Stimulated activated CD4-positive, alpha-beta T cell treated with anti-CD3 and anti-CD28 coated beads, TNF-alpha, amount 100 ng/mL, for 4 hours (primary cell): ENCODE results near the gene ELMO1.

Source experiments
- DNase-seq, 3 experiments: peaks; one replicate each; pipeline ENCODE4 v3.0.0-alpha.2; 2020; ENCODE audit warnings: low read depth in 3 of 3

Gene ELMO1

DNA sequence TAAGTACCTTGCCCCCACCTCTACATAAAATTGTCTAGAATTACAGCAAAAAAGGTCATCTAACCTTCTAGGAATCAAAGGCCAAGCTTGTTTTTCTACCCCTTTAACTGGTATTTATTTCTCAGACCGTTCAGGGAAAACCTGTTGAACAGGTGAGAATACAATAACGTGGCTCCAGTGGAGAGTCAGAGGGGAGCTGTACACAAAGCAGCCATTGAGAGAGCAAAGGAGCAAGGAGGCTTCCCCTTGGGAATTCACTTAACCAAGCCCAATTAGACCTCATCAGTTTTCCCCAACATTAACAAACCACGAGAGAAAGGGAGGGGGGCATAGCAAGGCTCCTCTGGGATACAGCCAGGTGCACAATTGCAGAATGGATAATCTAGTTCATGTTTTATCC lies 101.9 kb downstream of the ELMO1 start:
- no peak for DNase-seq

DNA sequence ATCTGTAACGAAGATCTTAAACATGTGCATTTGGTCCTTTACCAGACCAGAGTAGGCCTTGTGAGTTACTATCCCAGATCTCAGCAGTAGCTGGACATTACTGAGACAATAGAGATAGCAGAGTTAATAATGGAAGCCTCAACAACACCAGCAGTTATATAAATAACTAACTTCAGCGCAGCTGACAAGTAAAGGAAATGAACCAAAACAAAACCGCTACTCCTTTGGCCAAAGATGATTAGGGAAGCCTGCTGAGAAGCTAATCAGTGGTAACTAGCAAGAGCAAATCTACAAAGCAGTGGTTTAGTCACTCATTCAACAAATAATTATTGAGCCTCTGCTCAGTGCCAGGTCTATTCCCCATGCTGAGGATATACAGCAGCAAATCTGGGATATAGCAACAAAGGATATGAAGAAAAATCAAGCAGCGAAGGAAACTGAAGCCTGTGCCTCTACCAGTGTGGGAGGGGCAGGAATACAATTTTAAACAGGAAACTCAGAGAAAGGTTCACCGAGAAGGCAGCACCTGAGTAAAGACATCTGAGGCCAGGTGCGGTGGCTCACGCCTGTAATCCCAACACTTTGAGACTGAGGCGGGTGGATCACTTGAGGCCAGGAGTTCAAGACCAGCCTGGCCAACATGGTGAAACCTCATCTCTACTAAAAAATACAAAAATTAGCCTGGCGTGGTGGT lies 103.6 kb downstream of the ELMO1 start:
- DNase-seq = no peak

GRCh38 chr7:37342688-37343471 lies 105.8 kb downstream of the ELMO1 start:
- DNase-seq = peak in 2 of 3 experiments; percentile 44 to 53

- DNase-seq = no peak
Observed at GRCh38 chr7:37342176-37342687, 106.4 kb downstream of the ELMO1 start.

DNA sequence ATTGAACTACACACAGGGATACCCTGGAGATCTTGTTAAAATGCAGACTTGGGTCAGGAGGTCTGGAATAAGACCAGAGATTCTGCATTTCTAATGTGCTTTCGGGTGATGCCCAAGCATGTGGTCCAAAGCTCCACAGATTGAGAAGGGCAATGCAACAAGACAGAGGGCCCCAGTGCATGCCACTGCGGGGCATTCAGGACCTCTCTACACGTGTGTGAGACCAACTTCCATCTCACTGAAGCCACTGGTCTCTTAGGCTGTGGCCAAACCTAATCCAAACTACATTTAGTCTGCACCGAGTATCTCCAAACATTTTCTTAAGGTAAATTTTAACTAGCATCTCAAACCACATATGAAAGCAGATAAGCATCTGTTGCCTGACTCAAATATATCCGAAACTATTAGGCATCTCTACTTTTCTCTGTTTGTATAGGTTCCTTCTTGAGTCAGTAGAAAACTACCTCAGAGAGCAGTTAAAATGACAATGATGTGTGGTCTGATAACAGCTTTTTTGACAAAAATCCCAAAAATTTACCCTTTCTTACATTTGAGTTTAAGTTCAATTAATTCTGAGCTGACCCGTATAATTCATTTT lies 107.5 kb downstream of the ELMO1 start:
- no peak for DNase-seq

DNA sequence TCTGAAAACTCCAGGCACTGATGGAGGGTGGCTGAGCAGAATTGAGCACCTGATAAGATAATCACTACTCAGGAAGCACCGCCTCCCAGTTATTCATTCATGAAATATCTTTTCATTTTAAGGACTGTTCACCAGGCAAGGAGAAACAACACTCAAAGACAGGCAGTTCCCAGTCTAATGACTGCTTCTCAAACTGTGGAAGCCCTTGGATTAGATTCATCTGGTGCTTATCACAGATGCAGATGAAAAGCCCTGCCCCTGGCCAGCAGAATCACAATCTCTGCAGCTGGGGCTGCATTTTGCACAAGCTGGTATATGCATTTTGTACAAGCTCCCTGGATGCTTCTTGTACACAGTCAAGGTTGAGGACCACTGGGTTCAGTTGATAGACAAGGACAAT lies 109.7 kb downstream of the ELMO1 start:
- no peak for DNase-seq

- no peak for DNase-seq
Observed at GRCh38 chr7:37337522-37337921, 111.1 kb downstream of the ELMO1 start.

DNA sequence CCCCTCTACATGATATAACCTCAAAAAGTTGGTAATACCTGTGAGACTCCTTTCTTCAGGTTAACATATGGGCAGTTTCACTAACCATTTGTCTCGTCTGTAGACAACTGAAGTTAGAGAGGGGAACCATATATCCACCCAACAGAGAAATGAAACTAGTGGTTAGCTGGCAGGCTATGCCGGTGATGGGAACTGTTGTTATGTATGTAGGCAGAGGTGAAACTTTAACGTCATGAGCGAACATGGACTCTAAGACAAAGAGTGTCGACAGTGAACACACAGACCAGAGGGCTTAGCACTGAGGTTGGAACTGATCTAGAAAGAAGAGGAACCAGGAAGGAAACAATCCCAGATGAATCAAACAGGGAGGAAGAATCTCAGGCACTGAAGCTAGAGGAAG lies 112.4 kb downstream of the ELMO1 start:
- no peak for DNase-seq

- no peak for DNase-seq
Observed at GRCh38 chr7:37333075-37333474, 115.6 kb downstream of the ELMO1 start.

DNA sequence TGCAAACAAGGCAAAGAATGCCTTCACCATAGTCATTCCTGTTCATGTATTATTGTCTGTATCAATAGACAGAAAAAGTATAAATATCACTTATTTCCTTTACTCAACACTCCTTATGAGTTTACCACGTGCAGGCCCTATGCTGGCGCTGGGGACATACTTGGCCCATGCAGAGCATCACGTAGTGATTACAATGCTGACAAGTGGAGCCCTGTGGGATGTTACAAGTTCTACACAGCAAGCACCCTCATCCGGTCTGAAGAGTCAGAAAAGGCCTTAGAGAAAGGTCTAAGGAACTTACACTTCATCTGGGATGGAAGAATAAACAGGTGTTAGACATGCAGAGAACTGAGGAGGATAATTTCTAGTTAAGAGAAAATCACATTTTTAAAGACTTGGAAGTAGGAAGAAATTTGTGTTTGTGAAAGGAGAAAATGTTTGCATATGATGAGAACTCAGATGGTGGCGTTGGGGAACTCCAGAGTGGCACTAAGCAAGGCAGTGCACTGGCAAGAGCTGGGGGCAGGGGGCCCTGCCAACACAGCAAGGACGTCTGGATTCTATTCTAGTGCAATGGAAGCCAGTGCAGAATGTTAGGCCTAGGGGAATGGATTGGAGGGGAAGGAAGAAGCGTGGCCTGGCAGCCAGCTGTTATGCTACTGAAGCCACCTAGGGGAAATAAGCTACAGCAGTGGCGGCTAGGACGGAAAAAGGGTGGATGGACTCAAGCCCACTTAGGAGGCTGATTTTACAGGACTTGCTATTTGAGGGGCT lies 116.2 kb downstream of the ELMO1 start:
- no peak for DNase-seq

DNA sequence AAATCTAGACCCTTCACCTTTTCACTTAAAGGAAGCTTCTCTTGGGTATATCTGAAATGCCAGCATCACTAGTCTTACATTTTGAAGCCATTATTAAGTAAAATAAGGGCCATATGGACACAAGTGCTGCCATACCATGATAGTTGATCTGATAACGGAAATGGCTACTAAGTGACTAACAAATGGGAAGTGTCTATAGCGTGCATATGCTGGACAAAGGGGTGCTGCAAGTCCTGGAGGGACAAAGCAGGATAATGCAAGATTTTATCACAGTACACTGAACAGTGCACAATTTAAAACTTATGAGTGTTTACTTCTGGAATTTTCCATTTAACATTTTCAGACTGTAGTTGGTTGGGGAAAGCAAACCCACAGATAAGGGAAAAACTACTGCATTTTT lies 117.9 kb downstream of the ELMO1 start:
- DNase-seq = no peak

- DNase-seq = no peak
Observed at GRCh38 chr7:37329940-37330339, 118.7 kb downstream of the ELMO1 start.

- DNase-seq = no peak
Observed at GRCh38 chr7:37327288-37327687, 121.4 kb downstream of the ELMO1 start.

GRCh38 chr7:37323966-37324365 lies 124.7 kb downstream of the ELMO1 start:
- DNase-seq = no peak

- no peak for DNase-seq
Observed at GRCh38 chr7:37322831-37323230, 125.8 kb downstream of the ELMO1 start.

DNA sequence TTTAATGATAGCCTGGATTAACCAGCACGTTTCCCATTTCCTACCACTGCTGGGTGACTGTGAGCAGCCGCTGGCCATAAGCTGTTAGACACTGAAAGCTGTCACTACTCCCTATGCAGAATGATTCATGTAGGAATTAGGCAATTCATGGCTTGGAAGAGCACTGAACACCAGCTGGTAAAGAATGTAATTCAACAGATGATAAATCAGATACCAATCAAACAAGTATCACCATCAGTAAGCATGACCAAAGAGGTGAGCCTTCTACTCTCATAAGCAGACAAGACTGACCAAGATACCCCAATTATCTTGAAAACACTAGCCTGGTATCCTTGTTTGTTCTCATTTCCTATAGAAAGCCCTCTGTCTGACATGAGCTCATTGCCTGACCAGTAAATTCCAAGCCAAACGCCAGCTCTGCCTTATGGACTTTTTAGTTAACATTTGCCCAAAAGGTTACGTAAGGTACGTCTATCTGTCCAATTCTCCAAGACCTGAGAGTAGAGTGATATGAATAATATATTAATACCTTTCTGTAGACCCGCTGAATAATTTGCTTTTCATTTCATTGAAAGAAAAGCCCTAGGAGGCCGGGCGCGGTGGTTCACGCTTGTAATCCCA lies 127.7 kb downstream of the ELMO1 start:
- no peak for DNase-seq

- DNase-seq = no peak
Observed at GRCh38 chr7:37320140-37320847, 128.4 kb downstream of the ELMO1 start.

DNA sequence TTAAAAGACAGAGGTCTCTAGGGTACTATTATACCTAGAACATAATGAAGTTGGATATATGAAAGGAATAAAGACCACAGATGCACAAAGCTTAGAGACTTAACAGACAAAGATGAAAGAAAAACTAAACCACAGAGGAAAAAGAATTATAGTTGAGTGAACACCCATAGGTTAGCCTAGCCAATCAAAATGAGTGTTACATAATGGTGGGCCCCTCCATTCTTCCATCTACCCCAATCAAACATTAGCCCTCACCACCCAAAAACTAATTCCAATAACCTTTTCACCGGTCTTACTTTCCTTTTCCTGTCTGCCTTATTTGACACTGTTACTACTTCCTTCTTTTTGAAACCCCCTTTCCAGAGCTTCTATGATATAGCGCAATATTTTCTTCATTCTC lies 130.1 kb downstream of the ELMO1 start:
- DNase-seq = no peak

DNA sequence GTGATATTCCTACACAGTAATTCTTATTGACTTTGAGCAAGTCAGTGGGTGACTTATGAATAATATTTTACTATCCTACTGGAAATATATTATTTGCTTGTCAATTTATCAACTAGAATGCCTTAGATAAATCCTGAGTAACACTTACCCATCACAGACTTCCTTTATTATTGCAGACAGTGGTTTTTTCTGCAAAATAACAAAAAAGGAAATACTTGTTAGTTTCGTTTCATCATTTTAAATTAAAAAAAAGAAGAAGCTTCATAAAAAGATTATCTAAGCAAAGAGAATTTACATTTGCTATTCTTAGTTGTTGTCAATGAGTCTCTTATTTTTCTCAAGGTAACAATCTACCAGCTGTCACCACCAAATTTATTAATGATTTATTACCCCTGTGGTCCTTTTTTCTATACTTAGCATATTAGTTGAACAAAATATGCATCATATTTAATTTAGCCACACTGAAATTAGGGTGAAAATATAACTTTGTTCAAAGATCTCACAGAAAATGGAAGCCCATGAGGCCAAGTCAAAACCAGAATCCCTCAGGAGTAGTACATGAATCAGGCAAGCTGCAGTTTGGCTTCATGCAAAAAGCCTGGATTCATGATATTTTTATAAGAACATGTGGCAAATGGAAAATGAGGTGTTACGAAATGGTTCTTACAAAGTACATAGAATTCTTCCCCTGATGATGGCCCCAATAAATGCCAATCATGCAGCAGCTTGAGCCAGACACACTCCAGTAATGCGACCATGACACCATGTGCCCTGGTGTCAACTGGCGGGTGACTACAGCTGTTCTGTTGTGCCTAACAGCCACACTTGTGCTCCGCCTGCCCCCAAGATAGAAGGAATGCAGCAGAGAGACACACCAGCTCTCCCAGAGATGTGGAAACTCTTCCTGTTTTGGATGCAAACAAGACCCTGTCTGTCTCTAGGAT lies 132.6 kb downstream of the ELMO1 start:
- no peak for DNase-seq

- no peak for DNase-seq
Observed at GRCh38 chr7:37312608-37313007, 136.1 kb downstream of the ELMO1 start.
